ENCODE measurements around the gene SCPEP1. TPM values are rescaled to one million over a fixed set of nuclear protein-coding genes. Genes with fewer than 3 reads are reported as not detected.

SCPEP1 gene
- total RNA-seq, 1 donor, result 55.6 TPM

- H3K4me3 ChIP-seq (ENCODE audit: low read depth, low read length), result no peak overlapping the region
- no peak for DNase-seq (ENCODE audit: low read depth)
- TF ChIP-seq, protein P1, sequence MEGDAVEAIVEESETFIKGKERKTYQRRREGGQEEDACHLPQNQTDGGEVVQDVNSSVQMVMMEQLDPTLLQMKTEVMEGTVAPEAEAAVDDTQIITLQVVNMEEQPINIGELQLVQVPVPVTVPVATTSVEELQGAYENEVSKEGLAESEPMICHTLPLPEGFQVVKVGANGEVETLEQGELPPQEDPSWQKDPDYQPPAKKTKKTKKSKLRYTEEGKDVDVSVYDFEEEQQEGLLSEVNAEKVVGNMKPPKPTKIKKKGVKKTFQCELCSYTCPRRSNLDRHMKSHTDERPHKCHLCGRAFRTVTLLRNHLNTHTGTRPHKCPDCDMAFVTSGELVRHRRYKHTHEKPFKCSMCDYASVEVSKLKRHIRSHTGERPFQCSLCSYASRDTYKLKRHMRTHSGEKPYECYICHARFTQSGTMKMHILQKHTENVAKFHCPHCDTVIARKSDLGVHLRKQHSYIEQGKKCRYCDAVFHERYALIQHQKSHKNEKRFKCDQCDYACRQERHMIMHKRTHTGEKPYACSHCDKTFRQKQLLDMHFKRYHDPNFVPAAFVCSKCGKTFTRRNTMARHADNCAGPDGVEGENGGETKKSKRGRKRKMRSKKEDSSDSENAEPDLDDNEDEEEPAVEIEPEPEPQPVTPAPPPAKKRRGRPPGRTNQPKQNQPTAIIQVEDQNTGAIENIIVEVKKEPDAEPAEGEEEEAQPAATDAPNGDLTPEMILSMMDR (IDR thresholded peaks at IDR 0.05; ENCODE audit: insufficient read depth, low read length), result no peak
Observed at GRCh38 chr17:57045868-57046704, 68.2 kb downstream of the SCPEP1 start.

DNA sequence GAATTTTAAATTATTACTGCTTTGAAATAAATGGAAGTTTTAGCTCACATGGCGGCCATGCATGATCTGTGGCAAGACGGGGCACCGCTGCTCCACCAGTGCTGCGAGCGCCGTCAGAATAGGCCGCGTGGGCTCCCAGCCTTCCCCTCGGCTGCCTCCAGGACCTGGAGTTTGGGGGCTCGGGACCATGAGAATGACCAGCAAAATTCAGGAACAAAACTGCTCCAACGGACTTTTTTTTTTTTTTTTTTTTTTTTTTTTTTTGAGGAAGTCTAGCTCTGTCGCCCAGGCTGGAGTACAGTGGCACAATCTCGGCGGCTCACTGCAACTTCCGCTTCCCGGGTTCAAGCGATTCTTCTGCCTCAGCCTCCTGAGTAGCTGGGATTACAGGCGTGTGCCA lies 68.8 kb downstream of the SCPEP1 start:
- no peak overlapping the region for H3K4me3 ChIP-seq (ENCODE audit: low read depth, low read length)
- TF ChIP-seq, protein P1 (IDR thresholded peaks at IDR 0.05; ENCODE audit: insufficient read depth, low read length), result no peak
- DNase-seq (ENCODE audit: low read depth), result no peak

- TF ChIP-seq, protein P1 (IDR thresholded peaks at IDR 0.05; ENCODE audit: insufficient read depth, low read length), result no peak
Observed at GRCh38 chr17:57048096-57048495, 70.2 kb downstream of the SCPEP1 start.

GRCh38 chr17:57050306-57050705 lies 72.4 kb downstream of the SCPEP1 start:
- DNase-seq (ENCODE audit: low read depth), result no peak
- TF ChIP-seq, protein P1 (IDR thresholded peaks at IDR 0.05; ENCODE audit: insufficient read depth, low read length), result no peak
- no peak overlapping the region for H3K4me3 ChIP-seq (ENCODE audit: low read depth, low read length)

More at GRCh38 chr17:57048096-57048495, 70.2 kb downstream of the SCPEP1 start:
- H3K4me3 ChIP-seq (ENCODE audit: low read depth, low read length), result no peak overlapping the region
- DNase-seq (ENCODE audit: low read depth), result no peak

GRCh38 chr17:57051886-57052361 lies 74.0 kb downstream of the SCPEP1 start:
- no peak for DNase-seq (ENCODE audit: low read depth)
- TF ChIP-seq, protein P1 (IDR thresholded peaks at IDR 0.05; ENCODE audit: insufficient read depth, low read length), result no peak
- H3K4me3 ChIP-seq (ENCODE audit: low read depth, low read length), result no peak overlapping the region

Other genes with a start within 250 kb of the SCPEP1 start
- gene C17orf67, start 144.2 kb upstream of the SCPEP1 start, total RNA-seq (ENCODE audit: low replicate concordance), result 0.41 and 0.99 TPM in 2 replicates
- 5.2 and 7.8 TPM in 2 replicates for gene DGKE, start 144.0 kb upstream of the SCPEP1 start, total RNA-seq (ENCODE audit: low replicate concordance)
- gene TRIM25, start 64.1 kb upstream of the SCPEP1 start, total RNA-seq (ENCODE audit: low replicate concordance), result 26.1 and 70.3 TPM in 2 replicates
- gene COIL, start 17.1 kb upstream of the SCPEP1 start, total RNA-seq (ENCODE audit: low replicate concordance), result 12.8 and 13.3 TPM in 2 replicates
- gene AKAP1, start 107.1 kb downstream of the SCPEP1 start, total RNA-seq (ENCODE audit: low replicate concordance), result 12.9 and 23.6 TPM in 2 replicates